SK-N-DZ (cell line): ENCODE data around the gene SLC13A3.

Experiments used
- DNase-seq: peaks from one replicate; pipeline ENCODE4 v3.0.0-alpha.2; 2015; ENCODE audit warnings: low spot score

SLC13A3 gene

DNA sequence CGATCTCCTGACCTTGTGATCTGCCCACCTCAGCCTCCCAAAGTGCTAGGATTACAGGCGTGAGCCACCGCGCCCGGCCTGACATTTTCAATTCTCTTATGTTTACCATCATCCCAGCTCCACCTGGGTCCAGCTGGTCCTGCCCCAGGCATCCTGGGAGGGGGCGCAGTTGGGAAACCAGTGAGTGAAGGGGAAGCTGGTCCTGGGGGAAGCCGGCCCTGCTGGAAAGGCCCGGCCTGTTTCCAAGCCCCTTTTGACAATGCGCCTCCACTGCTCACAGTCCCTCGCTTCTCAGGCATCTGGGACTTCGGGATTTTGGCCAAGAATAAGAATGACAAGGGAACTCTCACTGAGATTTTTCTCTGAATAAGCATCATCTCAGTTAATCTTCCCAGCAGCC, 14.2 kb downstream of the SLC13A3 start:
- DNase-seq = no peak

DNA sequence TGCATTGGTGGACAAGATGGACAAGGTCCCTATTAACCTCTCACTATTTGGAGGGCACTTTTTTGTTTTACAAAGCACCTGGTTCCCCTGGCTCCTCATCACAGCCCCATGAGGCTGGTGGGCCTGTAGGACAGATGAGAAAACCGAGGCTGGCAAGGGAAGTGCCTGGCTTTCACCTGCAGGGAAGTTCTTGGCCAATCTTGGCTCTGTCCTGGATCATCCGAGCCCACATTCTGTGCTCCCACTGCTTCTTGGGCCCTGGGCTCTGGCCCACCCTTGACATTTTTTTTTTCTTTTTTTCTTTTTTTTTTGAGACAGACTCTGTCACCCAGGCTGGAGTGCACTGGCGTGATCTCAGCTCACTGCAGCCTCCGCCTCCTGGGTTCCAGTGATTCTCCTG, 14.7 kb downstream of the SLC13A3 start:
- no peak for DNase-seq

DNA sequence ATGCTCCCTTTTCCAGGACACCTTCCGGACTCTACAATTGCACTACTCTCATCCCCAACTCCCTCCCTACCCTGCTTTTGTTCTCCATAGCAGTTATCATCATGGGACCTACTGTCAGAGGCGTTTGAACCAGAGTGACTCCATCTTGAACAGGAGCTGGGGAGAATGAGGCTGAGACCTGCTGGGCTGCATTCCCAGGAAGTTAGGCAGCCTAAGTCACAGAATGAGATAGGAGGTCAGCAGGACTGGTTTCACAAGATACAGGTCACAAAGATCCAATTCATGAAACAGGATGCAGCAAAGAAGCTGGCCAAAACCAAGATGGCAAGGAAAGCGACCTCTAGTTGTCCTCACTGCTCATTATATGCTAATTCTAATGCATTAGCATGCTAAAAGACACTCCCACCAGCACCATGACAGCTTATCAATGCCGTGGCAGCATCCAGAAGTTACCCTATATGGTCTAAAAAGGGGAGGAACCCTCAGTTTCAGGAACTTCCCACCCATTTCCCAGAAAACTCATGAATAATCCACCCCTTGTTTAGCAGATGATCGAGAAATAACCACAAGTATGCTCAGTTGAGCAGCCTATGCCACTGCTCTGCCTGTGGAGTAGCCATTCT, 15.6 kb downstream of the SLC13A3 start:
- no peak for DNase-seq

DNA sequence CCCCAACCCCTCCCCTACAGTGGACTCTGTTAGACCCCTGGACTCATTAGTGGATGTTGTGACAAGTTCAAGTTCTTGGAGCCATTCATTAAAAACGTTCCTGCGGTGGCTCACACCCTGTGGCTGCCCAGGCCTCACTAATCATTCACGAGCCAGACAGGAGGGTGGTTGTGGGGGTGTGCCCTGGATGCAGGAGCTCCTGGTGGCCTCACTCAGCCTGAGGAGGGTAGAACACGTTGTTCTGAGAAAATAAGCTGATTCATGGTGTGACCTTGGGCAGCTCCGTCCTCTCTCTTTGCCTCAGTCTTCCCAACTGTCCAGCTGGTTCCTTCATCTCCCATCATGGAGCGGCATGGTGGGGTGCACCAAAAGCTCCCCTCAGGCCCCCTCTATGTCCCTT, 16.7 kb downstream of the SLC13A3 start:
- no peak for DNase-seq

DNA sequence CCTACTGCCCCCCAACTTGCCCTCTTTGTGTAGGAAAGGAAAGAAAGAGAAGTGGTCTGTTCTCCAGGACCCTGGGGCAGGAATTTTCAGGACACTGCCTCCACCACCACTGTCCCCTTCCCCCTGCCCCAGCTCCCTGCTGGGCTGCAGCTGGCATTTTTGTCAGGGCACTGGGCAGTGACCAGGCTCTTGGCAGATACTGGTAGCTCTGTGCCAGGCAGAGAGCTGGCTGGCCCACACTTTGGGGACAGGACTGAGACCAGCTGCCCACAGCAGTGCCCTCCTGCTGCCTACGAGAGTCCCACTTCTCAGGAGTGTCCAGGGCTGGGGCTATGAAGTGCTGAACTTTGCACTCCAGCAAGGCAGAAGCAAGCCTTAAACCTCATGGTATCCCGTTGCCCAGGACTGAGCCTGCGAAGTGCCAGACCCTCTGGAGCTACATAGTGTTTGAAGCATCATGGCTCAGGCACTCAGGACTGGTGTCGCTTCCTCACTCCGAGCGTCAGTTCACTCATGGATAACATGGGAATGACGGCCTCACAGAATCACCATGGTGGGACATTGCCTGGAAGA, 19.3 kb downstream of the SLC13A3 start:
- DNase-seq = no peak

DNA sequence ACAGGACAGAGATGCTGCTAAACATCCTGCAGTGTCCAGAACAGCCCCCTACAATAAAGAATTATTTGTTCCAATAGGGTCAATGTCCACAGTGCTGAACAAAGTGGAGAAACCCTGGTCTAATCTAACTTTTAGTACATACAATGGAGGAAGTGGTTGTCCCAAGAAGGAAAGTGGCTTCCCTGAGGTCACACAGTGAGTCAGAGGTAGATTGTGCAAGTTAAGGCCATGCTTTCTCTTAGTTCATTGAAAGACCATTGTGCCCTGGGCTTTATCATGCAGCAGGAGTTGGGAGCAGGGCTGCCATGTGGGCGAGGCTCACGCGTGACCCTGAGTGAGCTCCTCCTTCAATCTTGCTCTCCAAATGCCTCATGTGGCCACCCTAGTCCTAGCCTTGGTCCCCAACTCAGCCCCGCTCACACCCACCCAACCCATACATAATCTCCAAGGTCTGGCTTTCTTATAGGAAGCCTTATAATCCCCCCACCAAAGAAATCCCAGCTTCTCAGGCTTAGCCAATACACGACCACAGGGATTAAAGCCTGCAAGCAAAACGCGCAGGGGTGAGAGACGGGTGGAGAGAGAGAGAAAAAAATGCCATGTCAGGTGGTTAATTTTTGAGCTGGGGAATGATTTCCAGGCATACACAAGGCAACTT, 19.9 kb downstream of the SLC13A3 start:
- DNase-seq = no peak

DNA sequence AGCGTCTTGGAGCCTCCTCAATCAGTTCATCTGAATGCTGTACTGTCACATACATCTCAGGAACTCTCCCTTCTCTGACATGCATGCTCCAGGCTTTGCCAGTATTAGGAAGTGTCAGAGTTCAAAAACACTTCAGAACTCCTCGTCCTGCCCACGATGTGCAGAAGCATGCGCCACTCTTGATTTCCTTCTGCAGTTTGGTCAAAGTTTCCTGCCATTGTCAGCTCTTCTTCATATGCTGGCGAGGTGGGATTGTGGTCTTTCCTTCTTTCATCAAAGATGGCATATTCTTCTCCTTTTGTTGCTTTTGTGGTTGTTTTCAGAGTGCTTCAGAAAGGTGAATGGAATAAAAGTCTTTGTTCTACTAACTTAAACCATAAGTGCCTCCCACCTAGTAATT, 21.0 kb downstream of the SLC13A3 start:
- no peak for DNase-seq

DNA sequence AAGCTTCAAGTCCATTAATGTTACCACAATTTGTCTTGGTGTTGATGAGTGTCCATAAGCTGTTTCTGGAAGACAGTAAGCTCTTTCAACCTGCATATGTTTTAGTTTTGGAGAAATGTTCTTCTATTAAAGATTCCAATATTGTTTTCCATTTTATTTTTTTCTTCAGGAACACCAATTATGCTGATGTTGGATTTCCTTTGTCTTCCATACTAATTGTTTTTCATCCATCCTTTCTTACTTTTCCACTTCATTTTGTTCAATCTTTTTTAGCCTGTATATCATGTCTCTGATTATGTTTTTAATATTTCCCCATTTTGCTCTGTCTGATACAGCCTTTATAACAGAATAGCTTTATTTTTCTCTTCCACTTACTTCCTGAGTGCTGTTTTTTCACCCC, 21.9 kb downstream of the SLC13A3 start:
- DNase-seq = no peak

DNA sequence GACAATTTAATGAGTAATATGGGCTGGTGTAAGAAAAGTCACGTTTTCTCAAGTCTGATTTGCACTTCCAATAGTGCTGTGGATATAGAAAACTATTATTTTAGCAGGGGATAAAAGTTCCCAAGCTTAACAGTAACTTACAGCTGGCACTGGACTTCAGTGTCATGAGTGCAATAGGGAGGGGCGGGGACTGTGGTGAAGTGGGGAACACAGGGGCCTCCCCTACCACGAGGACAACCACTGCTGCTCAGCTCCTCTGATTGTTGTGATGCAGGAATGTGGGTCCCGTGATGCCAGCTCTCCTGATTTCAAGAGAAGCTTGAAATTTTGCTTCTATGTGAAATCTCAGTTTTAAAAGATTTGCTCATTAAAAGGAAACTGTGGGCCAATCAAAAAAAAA, 24.0 kb downstream of the SLC13A3 start:
- no peak for DNase-seq

DNA sequence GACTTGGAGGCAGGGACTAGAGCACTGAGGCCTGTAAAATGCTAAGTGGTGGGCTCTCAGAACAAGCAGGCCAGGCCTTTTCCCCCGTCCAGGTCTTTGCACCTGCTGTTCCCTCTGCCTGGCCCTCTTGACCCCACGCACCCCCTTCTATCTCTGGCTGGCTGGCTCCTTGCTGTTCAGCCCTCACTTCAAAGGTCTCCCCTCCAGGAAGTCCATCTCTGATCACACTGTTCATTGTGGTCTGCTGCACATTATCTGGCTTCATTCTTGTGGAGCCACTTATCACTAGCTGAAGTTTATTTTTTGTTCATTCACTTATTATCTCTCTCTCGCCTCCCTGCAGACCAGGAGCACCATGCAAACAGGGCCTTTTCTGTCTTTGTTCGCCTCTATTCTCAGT, 24.5 kb downstream of the SLC13A3 start:
- no peak for DNase-seq

DNA sequence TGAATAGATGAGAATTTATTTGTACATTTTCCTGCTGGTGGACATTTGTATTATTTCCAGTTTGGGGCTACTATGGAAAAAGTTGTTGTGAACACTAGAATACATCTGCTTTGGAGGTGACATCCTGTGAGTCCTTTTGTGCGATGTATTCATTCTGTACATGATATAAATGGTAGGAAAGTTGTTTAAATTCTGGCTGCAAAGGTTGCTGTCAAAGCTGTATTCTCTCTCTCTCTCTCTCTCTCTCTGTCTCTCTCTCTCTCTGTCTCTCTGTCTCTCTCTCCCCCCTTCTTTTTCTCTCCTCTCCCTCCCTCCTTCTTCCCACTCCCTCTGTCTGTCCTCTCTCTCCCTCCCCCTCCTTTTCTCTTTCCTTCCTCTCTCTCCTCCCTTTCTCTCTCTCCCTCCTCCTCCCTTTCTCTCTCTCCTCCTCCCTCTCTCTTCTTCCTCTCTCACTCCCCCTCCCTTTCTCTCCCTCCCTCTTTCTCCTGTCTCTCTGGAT, 25.3 kb downstream of the SLC13A3 start:
- DNase-seq = no peak

DNA sequence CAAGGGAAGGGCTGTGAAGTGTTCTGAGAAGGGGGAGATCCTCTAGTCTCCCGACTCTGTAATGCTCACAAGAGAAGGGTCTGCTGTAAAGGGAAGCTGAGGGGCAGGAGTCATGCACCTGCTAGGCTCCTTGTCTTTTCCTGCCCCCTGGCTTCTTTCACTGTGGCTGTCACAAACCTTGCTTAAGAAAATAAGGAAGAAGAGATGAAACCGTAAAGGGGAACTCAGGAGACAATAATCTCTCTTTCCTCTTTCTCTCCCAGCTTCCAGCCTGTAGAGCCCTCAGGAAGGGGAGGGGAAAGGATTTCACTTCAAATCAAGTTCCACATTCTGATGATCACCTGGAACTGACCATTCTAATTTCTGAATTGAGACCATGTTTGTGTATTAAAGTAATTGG, 26.3 kb downstream of the SLC13A3 start:
- DNase-seq = no peak

DNA sequence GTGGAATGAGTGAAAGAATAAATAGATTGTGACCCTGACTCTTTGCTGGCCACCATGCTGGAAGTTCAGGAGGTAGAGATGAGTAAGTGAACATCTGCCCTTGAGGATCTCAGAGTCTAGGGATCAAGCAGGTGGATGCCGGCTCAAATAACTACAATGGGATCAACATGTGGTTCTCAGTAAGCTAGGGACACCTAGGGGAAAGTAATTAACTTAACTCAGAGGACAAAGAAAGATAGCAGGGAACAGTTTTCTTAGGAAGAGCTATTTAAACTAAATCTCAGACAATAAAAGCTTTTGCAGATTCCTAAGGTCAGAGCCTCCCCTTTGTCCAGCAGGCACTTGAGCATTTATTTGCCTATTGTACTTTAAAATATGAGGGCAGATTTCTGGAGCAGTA, 29.1 kb downstream of the SLC13A3 start:
- no peak for DNase-seq

DNA sequence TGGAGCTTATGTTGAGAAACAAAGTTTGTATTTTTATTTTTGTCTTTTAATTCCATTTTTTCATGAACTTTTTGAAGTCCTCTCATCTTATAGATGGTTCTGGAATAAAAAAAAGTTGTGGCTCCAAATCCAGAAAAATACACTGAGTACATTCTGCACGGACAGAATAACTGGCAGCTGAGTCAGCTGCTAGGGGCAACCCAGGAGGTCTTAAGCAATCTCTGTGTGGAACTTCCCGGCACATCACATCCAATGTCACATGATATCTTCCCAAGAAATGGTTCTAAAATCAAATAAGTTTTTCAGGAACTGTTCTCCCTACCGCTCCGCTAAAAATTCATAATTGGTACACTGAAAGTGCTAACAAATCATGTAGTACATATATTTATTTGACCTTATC, 29.8 kb downstream of the SLC13A3 start:
- no peak for DNase-seq

DNA sequence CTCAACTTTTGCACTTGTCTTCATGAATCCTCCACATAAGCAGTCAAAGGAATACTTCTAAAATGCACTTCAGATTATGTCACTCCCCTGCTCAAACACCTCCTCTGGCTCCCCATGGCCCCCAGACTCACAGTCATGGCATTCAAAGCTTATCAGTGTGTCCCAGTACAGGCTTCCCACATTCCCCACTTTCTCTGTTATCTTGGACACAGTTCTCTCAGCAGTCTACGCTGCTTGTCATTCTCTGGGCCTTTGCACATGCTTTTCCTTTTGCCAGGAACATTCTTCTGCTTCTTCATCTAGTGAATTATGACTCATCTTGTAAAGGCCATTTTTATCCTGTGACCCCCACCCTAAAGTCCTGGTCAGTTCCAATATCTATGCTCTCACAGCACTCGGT, 31.8 kb downstream of the SLC13A3 start:
- no peak for DNase-seq

DNA sequence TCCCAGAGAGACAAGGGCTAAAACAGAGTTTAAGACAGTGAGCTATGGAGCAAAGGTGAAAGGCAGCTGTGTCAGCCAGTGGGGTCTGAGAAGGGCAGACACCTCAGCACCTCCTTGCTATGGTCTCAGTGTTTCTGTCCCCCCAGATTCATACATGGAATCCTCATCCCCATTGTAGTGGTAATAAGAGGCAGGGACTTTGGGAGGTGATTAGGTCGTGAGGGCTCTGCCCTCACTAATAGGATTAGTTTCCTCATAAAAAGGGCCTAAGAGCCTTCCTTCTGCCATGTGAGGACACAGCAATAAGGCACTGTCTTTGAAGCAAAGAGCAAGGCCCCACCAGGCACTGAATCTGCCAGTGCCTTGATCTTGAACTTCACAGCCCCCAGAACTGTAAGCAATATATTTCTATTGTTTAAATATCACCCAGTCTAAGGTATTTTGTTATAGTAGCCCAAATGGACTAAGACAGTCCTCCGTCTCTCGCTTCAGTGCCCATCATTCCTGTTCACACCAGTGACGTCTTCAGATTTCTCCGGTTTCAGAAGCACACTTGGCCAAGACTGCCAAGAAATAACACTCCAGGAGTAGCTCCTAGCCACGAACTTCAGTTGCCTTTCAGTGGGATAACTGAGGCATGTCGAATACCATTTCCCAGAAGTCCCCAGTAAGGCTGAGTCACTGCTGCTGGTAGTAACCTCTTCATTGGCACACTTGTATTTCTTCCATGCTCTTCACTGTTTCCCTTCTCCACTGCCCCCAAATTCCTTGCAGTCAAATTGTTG, 32.8 kb downstream of the SLC13A3 start:
- DNase-seq = no peak

DNA sequence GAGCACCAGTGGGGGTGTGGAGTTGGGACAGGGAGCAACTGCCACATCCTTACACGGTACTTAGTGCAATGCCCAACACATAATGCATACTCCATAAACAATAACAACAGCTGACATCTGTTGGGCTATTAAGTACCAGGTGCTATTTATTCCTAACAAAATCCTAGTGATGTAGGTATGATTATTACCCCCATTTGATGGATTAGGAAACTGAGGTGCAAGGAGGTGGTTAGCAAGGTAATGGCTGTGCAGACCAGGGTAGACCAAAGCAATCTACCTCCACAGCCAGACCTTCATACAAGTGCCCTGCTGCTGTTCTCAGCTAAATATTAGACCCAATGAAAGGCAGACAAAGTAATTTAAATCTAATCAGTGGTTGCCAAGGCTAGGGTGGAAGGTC, 36.8 kb downstream of the SLC13A3 start:
- DNase-seq = no peak

DNA sequence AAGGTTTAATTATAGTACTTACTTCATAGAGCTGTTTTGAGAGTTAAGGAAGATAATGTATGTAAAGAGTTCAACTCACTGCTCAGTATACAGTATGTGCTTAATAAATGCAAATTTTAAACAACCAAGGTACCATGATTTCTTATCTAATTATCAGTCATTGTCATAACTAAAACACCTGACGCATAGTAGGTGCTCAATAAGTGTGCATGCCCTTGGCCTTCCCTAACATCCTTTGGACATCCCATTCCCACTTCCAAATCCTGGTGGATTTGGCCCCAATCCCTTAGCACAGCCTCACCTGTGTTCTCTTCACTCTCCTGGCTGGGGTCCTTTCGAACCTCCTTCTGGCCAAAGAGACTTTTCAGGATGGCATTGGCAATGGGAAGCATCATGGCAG, 41.1 kb downstream of the SLC13A3 start:
- no peak for DNase-seq

DNA sequence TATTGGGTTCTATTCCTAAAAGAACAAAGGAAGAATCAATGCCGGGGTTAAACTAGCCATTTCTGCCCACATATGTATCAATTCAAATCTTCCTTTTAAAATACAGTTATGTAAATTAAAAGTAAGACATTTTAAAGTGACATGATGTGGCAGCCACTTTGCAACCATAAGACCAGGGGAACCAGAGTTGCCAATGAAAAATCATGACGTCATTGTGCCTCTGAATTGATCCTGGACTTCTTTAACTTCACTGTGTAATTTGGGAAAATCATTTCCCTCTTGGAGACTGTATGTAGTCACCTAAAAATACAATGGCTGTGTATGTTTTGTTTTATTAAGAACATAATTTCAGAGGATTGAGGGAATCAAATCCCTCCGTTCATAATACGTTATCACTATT, 42.2 kb downstream of the SLC13A3 start:
- no peak for DNase-seq

DNA sequence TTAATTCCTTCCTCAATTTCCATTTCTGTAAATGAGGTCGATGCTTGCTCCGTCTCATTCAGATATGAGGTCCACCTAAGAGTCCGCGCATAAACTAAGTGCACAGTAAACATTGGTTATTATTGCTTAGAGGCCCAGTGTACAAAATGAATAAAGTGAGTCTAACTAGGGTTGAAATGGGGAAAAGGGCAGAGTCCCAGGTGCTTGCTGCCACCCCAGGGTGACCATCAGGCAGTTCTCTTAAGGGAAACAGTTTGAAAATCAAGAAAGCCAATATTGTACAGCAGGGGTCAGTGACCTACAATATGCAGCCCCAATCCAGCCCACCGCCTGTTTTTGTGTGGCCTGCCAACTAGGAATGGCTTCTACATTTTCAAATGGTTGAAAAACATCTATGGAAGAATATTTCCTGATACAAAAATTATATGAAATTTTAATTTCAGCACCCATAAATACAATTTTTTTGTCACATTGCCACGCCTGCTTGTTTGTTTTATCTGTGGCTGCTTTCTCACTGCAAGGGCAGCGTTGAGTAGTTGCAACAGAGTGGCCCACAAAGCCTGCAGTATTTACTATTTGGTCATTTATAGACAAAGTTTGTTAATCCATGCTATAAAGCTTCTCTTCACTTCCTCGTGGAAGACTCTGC, 43.3 kb downstream of the SLC13A3 start:
- no peak for DNase-seq

DNA sequence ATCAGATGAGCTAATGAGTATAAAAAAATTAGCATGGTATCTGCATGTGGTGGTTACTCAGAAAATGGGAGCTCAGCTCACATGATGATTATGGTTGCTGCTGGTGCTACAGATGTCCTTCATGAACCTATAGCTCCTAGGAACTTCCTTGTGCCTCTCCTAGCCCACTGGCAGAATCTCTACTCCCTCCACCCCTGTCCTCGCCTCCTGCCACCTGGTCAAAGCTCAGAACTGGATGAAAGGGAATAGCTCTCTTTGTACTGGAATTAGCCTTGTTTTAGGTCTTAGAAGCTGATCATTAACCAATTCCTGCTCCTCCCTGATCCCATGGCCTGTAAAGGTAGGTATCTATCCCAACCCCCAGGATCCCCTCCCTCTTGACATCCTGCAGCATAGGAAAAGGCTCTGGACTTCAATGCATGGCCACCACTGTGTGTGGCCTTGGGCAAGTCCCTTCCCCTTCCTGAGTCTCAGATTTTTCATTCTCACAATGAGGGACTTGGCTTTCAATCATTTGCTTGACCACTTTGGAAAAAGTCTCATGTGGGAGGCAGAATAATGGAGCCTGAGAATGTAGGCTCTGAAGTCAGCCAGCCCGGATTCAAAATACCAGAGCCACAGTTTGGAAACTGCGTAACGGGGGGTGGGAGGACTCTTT, 43.9 kb downstream of the SLC13A3 start:
- DNase-seq = no peak

DNA sequence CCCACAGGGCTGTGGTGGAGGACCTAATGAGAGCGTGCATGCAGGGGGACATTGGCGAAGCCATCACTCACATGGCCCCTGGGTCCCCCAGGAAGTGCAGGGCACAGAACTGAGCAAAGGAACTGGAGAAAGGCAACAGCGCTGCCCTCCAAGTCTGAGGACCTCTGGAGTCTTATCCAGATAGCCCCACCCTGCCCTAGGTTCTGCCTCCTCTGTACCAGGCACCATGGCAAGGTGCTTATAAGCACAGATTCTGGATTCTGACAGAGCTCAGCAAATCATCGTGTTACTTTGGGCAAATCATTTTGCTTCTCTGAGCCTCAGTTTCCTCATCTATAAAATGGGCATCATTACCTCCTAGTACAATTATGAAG, 44.5 kb downstream of the SLC13A3 start:
- no peak for DNase-seq
